ENCODE results near the gene ZDHHC3. TPM values are rescaled to one million over a fixed set of nuclear protein-coding genes. Genes with fewer than 3 reads are reported as not detected.

The ZDHHC3 gene
- total RNA-seq, 1 experiment from 2014 or later, result 122 TPM

GRCh38 chr3:45008117-45008516, 32.1 kb upstream of the ZDHHC3 start:
- BruUV-seq (replicated peaks), result no TSS peak
- ATAC-seq (no peak), DNase-seq (no peak)
- Histone ChIP-seq H3K79me2 (ENCODE audit: low read length) (no peaks in the 10 kb centered on the region), H4K20me1 (ENCODE audit: low read length) (no peaks in the 10 kb centered on the region), H3K27me3 (ENCODE audit: low read length) (no peaks in the 10 kb centered on the region), H3K9me3 (ENCODE audit: low read length) (no peaks in the 10 kb centered on the region), H2AFZ (ENCODE audit: low read length) (no peak overlapping the region), H3K36me3 (ENCODE audit: low read depth, low read length) (peaks cover 62% of the 10 kb centered on the region), H3K27ac (ENCODE audit: low read length) (no peak overlapping the region), H3F3A (ENCODE audit: low read length, unreplicated experiment) (no peaks in the 10 kb centered on the region), H3K4me1 (ENCODE audit: insufficient read depth, low read length) (no peaks in the 10 kb centered on the region), H3K9ac (ENCODE audit: low read length) (no peak overlapping the region), H3K9me2 (replicated peaks; ENCODE audit: low read length) (no peaks in the 10 kb centered on the region), H3K4me2 (ENCODE audit: low read length) (no peak overlapping the region), H3K4me3 (ENCODE audit: low read length) (no peak overlapping the region)
- ChIA-PET CTCF (no interaction called here), POLR2A (ENCODE audit: unreplicated experiment) (no interaction called here)
- intact Hi-C loops (cut with micrococcal nuclease), result no loop called here
- TF ChIP-seq EZH2phosphoT487 (IDR thresholded peaks at IDR 0.05; ENCODE audit: borderline replicate concordance, low read length), result no peak
- no peak for TF ChIP-seq CTCF (conservative IDR thresholded peaks at IDR 0.05; ENCODE audit: low read depth, low read length)
- no peak for TF ChIP-seq EZH2 (IDR thresholded peaks at IDR 0.05; ENCODE audit: low read length, unreplicated experiment)

- Histone ChIP-seq H3K9me3 (ENCODE audit: low read length) (no peaks in the 10 kb centered on the region), H3K9ac (ENCODE audit: low read length) (no peak overlapping the region), H3K4me3 (ENCODE audit: low read length) (no peak overlapping the region), H3K27ac (ENCODE audit: low read length) (no peak overlapping the region), H3K36me3 (ENCODE audit: low read depth, low read length) (peaks cover 51% of the 10 kb centered on the region), H3K79me2 (ENCODE audit: low read length) (no peaks in the 10 kb centered on the region), H3F3A (ENCODE audit: low read length, unreplicated experiment) (no peaks in the 10 kb centered on the region), H3K4me2 (ENCODE audit: low read length) (no peak overlapping the region), H3K9me2 (replicated peaks; ENCODE audit: low read length) (no peaks in the 10 kb centered on the region), H2AFZ (ENCODE audit: low read length) (no peak overlapping the region), H3K27me3 (ENCODE audit: low read length) (no peaks in the 10 kb centered on the region), H3K4me1 (ENCODE audit: insufficient read depth, low read length) (no peaks in the 10 kb centered on the region), H4K20me1 (ENCODE audit: low read length) (no peaks in the 10 kb centered on the region)
- POLR2A ChIA-PET (ENCODE audit: unreplicated experiment), result no interaction called here
- CTCF ChIA-PET, result no interaction called here
- intact Hi-C loops (cut with micrococcal nuclease), result no loop called here
- DNase-seq (no peak), ATAC-seq (no peak)
- TF ChIP-seq EZH2 (IDR thresholded peaks at IDR 0.05; ENCODE audit: low read length, unreplicated experiment), result no peak
- no peak for TF ChIP-seq EZH2phosphoT487 (IDR thresholded peaks at IDR 0.05; ENCODE audit: borderline replicate concordance, low read length)
- no peak for TF ChIP-seq CTCF (conservative IDR thresholded peaks at IDR 0.05; ENCODE audit: low read depth, low read length)
- BruUV-seq (replicated peaks), result no TSS peak
Observed at GRCh38 chr3:45007091-45007490, 31.1 kb upstream of the ZDHHC3 start.

DNA sequence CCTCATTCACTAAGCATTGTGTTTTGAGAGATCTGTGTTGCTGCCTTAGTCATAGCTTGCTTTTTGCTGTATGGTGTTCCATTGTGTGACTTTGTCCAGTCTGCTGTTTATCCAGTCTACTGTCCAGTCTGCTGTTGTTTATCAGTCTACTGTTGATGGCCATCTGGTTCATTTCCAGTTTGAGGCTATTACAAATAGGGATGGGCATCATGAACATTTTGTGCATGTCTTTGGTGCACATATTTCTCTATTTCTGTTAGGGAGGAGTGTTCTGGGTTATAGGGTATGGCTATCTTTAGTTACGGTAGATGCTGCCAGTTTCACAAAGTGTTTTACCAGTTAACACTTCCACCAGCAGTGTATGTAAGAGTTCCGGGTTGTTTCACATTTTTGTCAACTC, 27.9 kb upstream of the ZDHHC3 start:
- Histone ChIP-seq H3K9me2 (replicated peaks; ENCODE audit: low read length) (no peaks in the 10 kb centered on the region), H3K9me3 (ENCODE audit: low read length) (no peaks in the 10 kb centered on the region), H2AFZ (ENCODE audit: low read length) (no peak overlapping the region), H3K79me2 (ENCODE audit: low read length) (no peaks in the 10 kb centered on the region), H3K4me2 (ENCODE audit: low read length) (no peak overlapping the region), H3K27me3 (ENCODE audit: low read length) (no peaks in the 10 kb centered on the region), H3F3A (ENCODE audit: low read length, unreplicated experiment) (no peaks in the 10 kb centered on the region), H3K27ac (ENCODE audit: low read length) (no peak overlapping the region), H3K4me1 (ENCODE audit: insufficient read depth, low read length) (no peaks in the 10 kb centered on the region), H3K9ac (ENCODE audit: low read length) (no peak overlapping the region), H4K20me1 (ENCODE audit: low read length) (no peaks in the 10 kb centered on the region), H3K36me3 (ENCODE audit: low read depth, low read length) (peaks cover 50% of the 10 kb centered on the region), H3K4me3 (ENCODE audit: low read length) (no peak overlapping the region)
- intact Hi-C loops (cut with micrococcal nuclease), result no loop called here
- CTCF ChIA-PET, result no interaction called here
- no peak for TF ChIP-seq EZH2 (IDR thresholded peaks at IDR 0.05; ENCODE audit: low read length, unreplicated experiment)
- no peak for ATAC-seq
- no peak for DNase-seq
- POLR2A ChIA-PET (ENCODE audit: unreplicated experiment), result no interaction called here
- BruUV-seq (replicated peaks), result no TSS peak

Measured in PC-3 (cell line).